Globus pallidus (tissue), 1 donor: ENCODE data around the gene PKDCC.

Experiments
- DNase-seq: peaks from one replicate; pipeline ENCODE4 v3.0.0-alpha.2; 2015; ENCODE audit warnings: low spot score

PKDCC gene

GRCh38 chr2:42087137-42087856 is 39.5 kb downstream of the PKDCC start:
- DNase-seq, result peak; percentile 65

GRCh38 chr2:42087857-42088195 is 40.0 kb downstream of the PKDCC start:
- no peak for DNase-seq

- DNase-seq, result no peak
These were observed 41.6 kb downstream of the PKDCC start for GRCh38 chr2:42089340-42089925.

GRCh38 chr2:42090216-42090615 is 42.4 kb downstream of the PKDCC start:
- no peak for DNase-seq

GRCh38 chr2:42091671-42092070 is 43.9 kb downstream of the PKDCC start:
- DNase-seq, result no peak

GRCh38 chr2:42092084-42092996 is 44.5 kb downstream of the PKDCC start:
- DNase-seq, result peak; percentile 79

- DNase-seq, result no peak
These were observed 46.3 kb downstream of the PKDCC start for GRCh38 chr2:42094114-42094513.

GRCh38 chr2:42095923-42096408 is 48.1 kb downstream of the PKDCC start:
- DNase-seq, result peak; percentile 74

- no peak for DNase-seq
These were observed 49.2 kb downstream of the PKDCC start for GRCh38 chr2:42096869-42097591.

GRCh38 chr2:42098571-42099437 is 51.0 kb downstream of the PKDCC start:
- peak; percentile 56 for DNase-seq

- no peak for DNase-seq
These were observed 51.8 kb downstream of the PKDCC start for GRCh38 chr2:42099438-42100173.

- no peak for DNase-seq
These were observed 52.9 kb downstream of the PKDCC start for GRCh38 chr2:42100683-42101205.

GRCh38 chr2:42101206-42102023 is 53.6 kb downstream of the PKDCC start:
- DNase-seq, result no peak

GRCh38 chr2:42102024-42102590 is 54.3 kb downstream of the PKDCC start:
- DNase-seq, result no peak

- DNase-seq, result no peak
These were observed 55.0 kb downstream of the PKDCC start for GRCh38 chr2:42102591-42103450.

- DNase-seq, result no peak
These were observed 56.0 kb downstream of the PKDCC start for GRCh38 chr2:42103829-42104228.

- no peak for DNase-seq
These were observed 56.8 kb downstream of the PKDCC start for GRCh38 chr2:42104621-42105020.
